Left ventricle myocardium inferior (tissue), 1 donor: ENCODE results near the gene CHMP1B. TPM values are rescaled to one million over a fixed set of nuclear protein-coding genes. Genes with fewer than 3 reads are reported as not detected.
"Not testable (repeated sequence)": the region's sequence is repeated elsewhere in the genome, so short reads cannot be mapped to it uniquely, and the experiment has no call there.

Experiments used
- DNase-seq: peaks from one replicate; pipeline ENCODE4 v3.0.0-alpha.2; 2020
- H3K27ac ChIP-seq: fragments of 200-600 bp; replicated peaks from 2 replicates; pipeline ENCODE4 v1.8.0; 2021
- H3K27me3 ChIP-seq: fragments of 200-600 bp; 2 replicates; pipeline ENCODE4 v1.8.0; 2021; ENCODE audit warnings: low read depth
- H3K36me3 ChIP-seq: fragments of 200-600 bp; 2 replicates; pipeline ENCODE4 v1.8.0; 2021
- H3K4me1 ChIP-seq: fragments of 200-600 bp; 2 replicates; pipeline ENCODE4 v1.8.0; 2021
- H3K4me3 ChIP-seq: fragments of 200-600 bp; 2 replicates; pipeline ENCODE4 v1.8.0; 2021; ENCODE audit warnings: mild to moderate bottlenecking, moderate library complexity
- H3K9me3 ChIP-seq: fragments of 200-600 bp; replicated peaks from 2 replicates; pipeline ENCODE4 v1.8.0; 2021
- CTCF ChIP-seq: fragments of 200-600 bp; IDR thresholded peaks from 2 replicates; pipeline ENCODE4 v1.8.0; 2021; ENCODE audit warnings: antibody characterized with exemption, mild to moderate bottlenecking, borderline replicate concordance
- intact Hi-C: fragments of 100-400 bp; cut with micrococcal nuclease; formaldehyde crosslinking; loops from one replicate; pipeline ENCODE4 v1.11.0; 2022
- total RNA-seq: library from RNA; stranded (reverse); fragmentation: NEBNext Ultra II Directional; extraction: Animal tissue kit (Norgen Biotek cat#: 25700); gene quantifications from one replicate; pipeline ENCODE4 v1.2.1, GENCODE V29; 2021
- donor health status: DM: no; HTN: yes; CAD: no; lungs with severe emphysema.

Gene CHMP1B
- total RNA-seq, 1 donor from 2014 or later: 30.4 TPM

- Histone ChIP-seq H3K4me1 (peaks cover 38% of the 10 kb centered on the region), H3K4me3 (peak overlapping the region; percentile 83), H3K9me3 (no peaks in the 10 kb centered on the region), H3K27ac (peak overlapping the region; percentile 96), H3K36me3 (peaks cover 4% of the 10 kb centered on the region), H3K27me3 (no peaks in the 10 kb centered on the region)
- DNase-seq: no peak
- intact Hi-C loops: no loop called here
- no peak for TF ChIP-seq CTCF
Observed at GRCh38 chr18:11849279-11849678, 1.9 kb upstream of the CHMP1B start.

GRCh38 chr18:11849841-11850634, 1.2 kb upstream of the CHMP1B start:
- TF ChIP-seq CTCF: no peak
- peak overlapping the region; percentile 83 for H3K4me3 ChIP-seq
- peak overlapping the region; percentile 96 for H3K27ac ChIP-seq
- peaks cover 8% of the 10 kb centered on the region for H3K36me3 ChIP-seq
- intact Hi-C loops: no loop called here
- peak; percentile 49 for DNase-seq
- peaks cover 43% of the 10 kb centered on the region for H3K4me1 ChIP-seq
- no peaks in the 10 kb centered on the region for H3K27me3 ChIP-seq
- H3K9me3 ChIP-seq: no peaks in the 10 kb centered on the region

GRCh38 chr18:11850821-11851145, 430 bp upstream of the CHMP1B start:
- peak overlapping the region; percentile 96 for H3K27ac ChIP-seq
- no peak for DNase-seq
- H3K4me3 ChIP-seq: peak overlapping the region; percentile 83
- peaks cover 11% of the 10 kb centered on the region for H3K36me3 ChIP-seq
- H3K9me3 ChIP-seq: no peaks in the 10 kb centered on the region
- H3K4me1 ChIP-seq: peaks cover 43% of the 10 kb centered on the region
- H3K27me3 ChIP-seq: no peaks in the 10 kb centered on the region
- TF ChIP-seq CTCF: no peak
- intact Hi-C loops: no loop called here

GRCh38 chr18:11851806-11852337, 659 bp downstream of the CHMP1B start:
- Histone ChIP-seq H3K27ac (peak overlapping the region; percentile 96), H3K36me3 (peaks cover 11% of the 10 kb centered on the region), H3K27me3 (no peaks in the 10 kb centered on the region), H3K4me3 (peak overlapping the region; percentile 83), H3K4me1 (peaks cover 43% of the 10 kb centered on the region), H3K9me3 (no peaks in the 10 kb centered on the region)
- DNase-seq: no peak
- TF ChIP-seq CTCF: no peak
- intact Hi-C loops: no loop called here

- intact Hi-C loops, DNase-seq: not testable (repeated sequence)
- H3K4me1 ChIP-seq: peaks cover 51% of the 10 kb centered on the region
Observed at GRCh38 chr18:11854554-11854953, 3.3 kb downstream of the CHMP1B start.

More at GRCh38 chr18:11854554-11854953, 3.3 kb downstream of the CHMP1B start:
- not testable (repeated sequence) for H3K4me3 ChIP-seq, H3K27ac ChIP-seq, H3K27me3 ChIP-seq, H3K9me3 ChIP-seq
- H3K36me3 ChIP-seq: peaks cover 11% of the 10 kb centered on the region
